ENCODE measurements around the gene TRMU. TPM values are rescaled to one million over a fixed set of nuclear protein-coding genes. Genes with fewer than 3 reads are reported as not detected.

Gene TRMU
- total and polyA plus RNA-seq, 2 of the 8 experiments (the other 6 are each of a cell fraction or from before 2014, with no cell fraction given): 43.4 to 70.6 TPM

- no peak for TF ChIP-seq CTCF (IDR thresholded peaks at IDR 0.05; ENCODE audit: control extremely low read depth in 1 of 3, insufficient read depth in 1 of 3, low read depth in 1 of 3, low read length in 3 of 3)
- TF ChIP-seq SRF (IDR thresholded peaks at IDR 0.05; ENCODE audit: low read depth, low read length): no peak
- TF ChIP-seq SIX5 (IDR thresholded peaks at IDR 0.05; ENCODE audit: low read depth, low read length): no peak
- no peak for TF ChIP-seq SP4 (IDR thresholded peaks at IDR 0.05; ENCODE audit: low read length)
Measured at GRCh38 chr22:46352691-46353386, 17.3 kb downstream of the TRMU start (continued).
